Tibial nerve (tissue), 4 donors: ENCODE data around the gene VSTM2B. TPM values are rescaled to one million over a fixed set of nuclear protein-coding genes. Genes with fewer than 3 reads are reported as not detected.

Experiments used
- DNase-seq, 2 donors: peaks; one replicate each; pipeline ENCODE4 v3.0.0-alpha.2; 2019; ENCODE audit warnings: low spot score in 2 of 2
- H3K27ac ChIP-seq, 4 donors: fragments of 200-600 bp; sonication (generic) in 3 of 4; one replicate each; pipeline ENCODE4 v1.5.1; 2017 to 2019; ENCODE audit warnings: mild to moderate bottlenecking in 1 of 4
- H3K27me3 ChIP-seq, 2 donors: fragments of 200-600 bp; sonication (generic) in 1 of 2; one replicate each; pipeline versions ENCODE4 v1.5.1 to v1.6.0; 2017 to 2019
- H3K36me3 ChIP-seq, 3 donors: fragments of 200-600 bp; sonication (generic); one replicate each; pipeline ENCODE4 v1.5.1; 2018 to 2019
- H3K4me1 ChIP-seq, 4 donors: fragments of 200-600 bp; sonication (generic) in 3 of 4; one replicate each; pipeline ENCODE4 v1.5.1; 2017 to 2019
- H3K4me3 ChIP-seq, 4 donors: fragments of 200-600 bp; sonication (generic) in 3 of 4; one replicate each; pipeline ENCODE4 v1.5.1; 2017 to 2019; ENCODE audit warnings: mild to moderate bottlenecking in 1 of 4, moderate library complexity in 1 of 4
- H3K9me3 ChIP-seq, 4 donors: fragments of 200-600 bp; sonication (generic) in 3 of 4; one replicate each; pipeline ENCODE4 v1.5.1; 2017 to 2019
- EP300 ChIP-seq, 2 donors: sonication (generic); formaldehyde crosslinking; IDR thresholded peaks; one replicate each; pipeline ENCODE4 v1.6.1; 2017; ENCODE audit warnings: antibody characterized with exemption in 2 of 2, mild to moderate bottlenecking in 1 of 2
- POLR2A ChIP-seq, 2 donors: fragments of 450-650 bp; IDR thresholded peaks; one replicate each; pipeline ENCODE4 v1.6.1; 2017; ENCODE audit warnings: antibody characterized with exemption in 2 of 2, mild to moderate bottlenecking in 2 of 2, moderate library complexity in 2 of 2
- WGBS, 2 donors: methylation state at CpG; one replicate each; pipeline ENCODE4 v1.1.5; 2018; 5-methylcytosine and 5-hydroxymethylcytosine counted together
- total RNA-seq, 4 donors: library from RNA; depleted of rRNA; stranded (reverse); fragments of >200 nt; gene quantifications; one replicate each; pipeline ENCODE4 v1.1.0, GENCODE V29; 2016
- TF ChIP-seq, protein P1 (sequence below), 5 experiments: fragments of 200-600 bp in 3 of 5; fragments of 450-650 bp in 2 of 5; sonication (generic) in 3 of 5; IDR thresholded peaks; one replicate each; pipeline ENCODE4 v1.5.1; 2016 to 2019; ENCODE audit warnings: antibody characterized with exemption in 5 of 5, mild to moderate bottlenecking in 3 of 5, moderate library complexity in 2 of 5

Gene VSTM2B
- total RNA-seq, 4 donors from 2014 or later: not detected

- Histone ChIP-seq H3K27me3 (peaks cover 0 to 14% of the 10 kb centered on the region in 2 donors), H3K9me3 (no peaks in the 10 kb centered on the region), H3K36me3 (no peaks in the 10 kb centered on the region), H3K4me3 (no peak overlapping the region), H3K4me1 (no peaks in the 10 kb centered on the region), H3K27ac (no peak overlapping the region)
- 87% methylated on average over 3 of the region's 3 CpGs for WGBS, 2 donors
- DNase-seq: no peak
- TF ChIP-seq, protein P1, sequence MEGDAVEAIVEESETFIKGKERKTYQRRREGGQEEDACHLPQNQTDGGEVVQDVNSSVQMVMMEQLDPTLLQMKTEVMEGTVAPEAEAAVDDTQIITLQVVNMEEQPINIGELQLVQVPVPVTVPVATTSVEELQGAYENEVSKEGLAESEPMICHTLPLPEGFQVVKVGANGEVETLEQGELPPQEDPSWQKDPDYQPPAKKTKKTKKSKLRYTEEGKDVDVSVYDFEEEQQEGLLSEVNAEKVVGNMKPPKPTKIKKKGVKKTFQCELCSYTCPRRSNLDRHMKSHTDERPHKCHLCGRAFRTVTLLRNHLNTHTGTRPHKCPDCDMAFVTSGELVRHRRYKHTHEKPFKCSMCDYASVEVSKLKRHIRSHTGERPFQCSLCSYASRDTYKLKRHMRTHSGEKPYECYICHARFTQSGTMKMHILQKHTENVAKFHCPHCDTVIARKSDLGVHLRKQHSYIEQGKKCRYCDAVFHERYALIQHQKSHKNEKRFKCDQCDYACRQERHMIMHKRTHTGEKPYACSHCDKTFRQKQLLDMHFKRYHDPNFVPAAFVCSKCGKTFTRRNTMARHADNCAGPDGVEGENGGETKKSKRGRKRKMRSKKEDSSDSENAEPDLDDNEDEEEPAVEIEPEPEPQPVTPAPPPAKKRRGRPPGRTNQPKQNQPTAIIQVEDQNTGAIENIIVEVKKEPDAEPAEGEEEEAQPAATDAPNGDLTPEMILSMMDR (IDR thresholded peaks at IDR 0.05): no peak
- TF ChIP-seq POLR2A (IDR thresholded peaks at IDR 0.05): no peak
These were observed 40.8 kb downstream of the VSTM2B start for GRCh38 chr19:29566496-29567054.

DNA sequence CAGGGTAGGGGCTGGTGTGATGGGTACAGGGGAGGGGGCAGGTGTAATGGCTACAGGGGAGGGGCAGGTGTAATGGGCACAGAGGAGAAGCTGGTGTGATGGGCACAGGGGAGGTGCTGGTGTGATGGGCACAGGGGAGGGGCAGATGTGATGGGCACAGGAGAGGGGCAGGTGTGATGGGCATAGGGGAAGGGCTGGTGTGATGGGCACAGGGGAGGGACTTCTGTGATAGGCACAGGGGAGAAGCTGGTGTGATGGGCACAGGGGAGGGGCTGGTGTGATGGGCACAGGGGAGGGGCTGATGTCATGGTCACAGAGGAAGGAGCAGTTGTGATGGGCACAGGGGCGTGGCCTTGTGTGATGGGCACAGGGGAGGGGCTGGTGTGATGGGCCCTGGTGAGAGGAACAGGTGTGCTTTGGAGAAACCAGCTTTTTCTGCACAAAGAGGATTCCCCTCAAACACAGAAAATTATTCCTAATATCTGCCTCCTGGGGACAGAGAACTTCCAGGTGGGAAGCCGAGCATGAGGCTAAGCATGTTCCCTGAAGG lies 41.6 kb downstream of the VSTM2B start:
- Histone ChIP-seq H3K4me3 (no peak overlapping the region), H3K4me1 (no peaks in the 10 kb centered on the region), H3K9me3 (no peaks in the 10 kb centered on the region), H3K36me3 (no peaks in the 10 kb centered on the region), H3K27ac (no peak overlapping the region), H3K27me3 (peaks cover 0 to 19% of the 10 kb centered on the region in 2 donors)
- TF ChIP-seq POLR2A (IDR thresholded peaks at IDR 0.05) (no peak), EP300 (IDR thresholded peaks at IDR 0.05) (no peak)
- TF ChIP-seq, protein P1 (IDR thresholded peaks at IDR 0.05): no peak
- WGBS, 2 donors: 67 to 79% methylated on average over 2 of the region's 2 CpGs
- no peak for DNase-seq

DNA sequence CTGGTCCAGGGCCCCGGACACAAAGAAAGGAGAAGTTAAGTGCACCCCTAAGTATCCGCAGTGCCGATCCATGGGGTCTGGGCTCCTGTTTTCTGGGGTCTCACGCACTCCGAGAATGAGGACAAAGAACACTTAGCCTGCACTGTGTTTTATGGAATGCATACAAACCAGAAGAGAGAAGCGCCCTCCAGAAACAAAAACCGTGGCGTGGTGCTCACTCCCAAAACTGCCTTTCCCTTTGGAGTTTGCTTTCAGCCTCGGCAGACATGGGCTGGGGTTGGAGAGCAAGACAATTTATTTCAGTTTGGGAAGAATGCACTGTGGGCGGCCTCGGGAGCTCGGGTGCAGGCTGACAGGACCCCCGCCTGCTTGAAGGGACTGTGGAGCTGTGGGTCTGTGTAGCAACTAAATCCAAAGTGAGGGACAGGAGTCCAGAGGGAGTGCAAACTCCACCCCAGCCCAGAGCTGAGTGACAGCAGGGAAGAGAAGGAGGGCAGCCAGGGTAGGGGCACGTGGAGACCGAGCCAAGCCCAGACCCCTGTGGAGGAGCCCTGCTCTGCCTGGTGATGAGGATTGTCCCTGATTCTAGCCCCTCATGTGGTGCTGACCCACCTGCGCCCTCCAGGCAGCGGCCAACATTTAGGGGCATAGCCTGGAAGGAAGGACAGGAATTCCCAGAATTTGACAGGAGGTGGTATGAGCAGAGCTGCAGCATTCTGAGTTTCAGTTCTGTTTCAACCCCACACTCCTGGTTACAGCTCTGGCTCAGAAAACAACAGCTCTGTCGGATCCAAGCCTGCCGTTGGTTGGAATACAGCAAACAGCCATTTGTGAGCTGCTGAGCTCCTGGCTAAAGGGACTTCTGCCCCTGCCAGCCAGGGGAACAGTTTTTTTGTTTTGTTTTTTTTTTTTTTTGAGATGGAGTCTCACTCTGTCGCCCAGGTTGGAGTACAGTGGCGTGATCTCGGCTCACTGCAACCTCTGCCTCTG lies 42.5 kb downstream of the VSTM2B start:
- WGBS, 2 donors: 56 to 61% methylated on average over 22 of the region's 22 CpGs
- no peak for DNase-seq
- Histone ChIP-seq H3K27ac (no peak overlapping the region), H3K9me3 (no peaks in the 10 kb centered on the region), H3K36me3 (no peaks in the 10 kb centered on the region), H3K4me1 (no peaks in the 10 kb centered on the region), H3K27me3 (peaks cover 0 to 18% of the 10 kb centered on the region in 2 donors), H3K4me3 (no peak overlapping the region)
- TF ChIP-seq, protein P1 (IDR thresholded peaks at IDR 0.05): no peak
- TF ChIP-seq EP300 (IDR thresholded peaks at IDR 0.05): no peak
- TF ChIP-seq POLR2A (IDR thresholded peaks at IDR 0.05): no peak

GRCh38 chr19:29569038-29569911 lies 43.5 kb downstream of the VSTM2B start:
- no peak overlapping the region for H3K27ac ChIP-seq
- no peaks in the 10 kb centered on the region for H3K9me3 ChIP-seq
- DNase-seq: no peak
- no peak for TF ChIP-seq POLR2A (IDR thresholded peaks at IDR 0.05)
- TF ChIP-seq, protein P1 (IDR thresholded peaks at IDR 0.05): no peak
- TF ChIP-seq EP300 (IDR thresholded peaks at IDR 0.05): no peak
- no peaks in the 10 kb centered on the region for H3K4me1 ChIP-seq
- H3K4me3 ChIP-seq: no peak overlapping the region
- no peaks in the 10 kb centered on the region for H3K36me3 ChIP-seq
- 69 to 75% methylated on average over 9 of the region's 9 CpGs for WGBS, 2 donors
- H3K27me3 ChIP-seq: peaks cover 0 to 16% of the 10 kb centered on the region in 2 donors
